ENCODE results near the gene TEDC2. TPM values are rescaled to one million over a fixed set of nuclear protein-coding genes. Genes with fewer than 3 reads are reported as not detected.
"Not testable (repeated sequence)": the region's sequence is repeated elsewhere in the genome, so short reads cannot be mapped to it uniquely, and the experiment has no call there.

Gene TEDC2
- total and polyA plus RNA-seq, 2 of the 8 experiments (the other 6 are each of a cell fraction or from before 2014, with no cell fraction given): 54.6 to 55.6 TPM

- not testable (repeated sequence) for H3K14ac ChIP-seq (ENCODE audit: insufficient read length); H2AK5ac ChIP-seq (ENCODE audit: low read depth, low read length); H3K27ac ChIP-seq (ENCODE audit: low read depth, low read length); H3K23me2 ChIP-seq (ENCODE audit: low read depth, low read length); DNase-seq (ENCODE audit: low read depth in 1 of 2, low spot score in 2 of 2); H3K23ac ChIP-seq (ENCODE audit: insufficient read length); H4K91ac ChIP-seq (replicated peaks; ENCODE audit: insufficient read length, low read length); H3K9ac ChIP-seq (replicated peaks in 1 of 4; ENCODE audit: extremely low read depth in 1 of 4, low read depth in 3 of 4, low read length in 3 of 4); H3K9me3 ChIP-seq (ENCODE audit: insufficient read depth in 2 of 2, low read depth in 1 of 2, low read length in 1 of 2); H3K79me2 ChIP-seq (ENCODE audit: control insufficient read depth in 1 of 2, insufficient read depth in 2 of 2, low read length in 2 of 2); H4K8ac ChIP-seq (ENCODE audit: extremely low read depth, insufficient read depth, low read length); H2BK15ac ChIP-seq (ENCODE audit: low read length); H3K4ac ChIP-seq (replicated peaks; ENCODE audit: insufficient read length, low read depth, low read length); H3K4me2 ChIP-seq (ENCODE audit: insufficient read depth in 1 of 2, low read depth in 2 of 2, low read length in 2 of 2); H3K36me3 ChIP-seq (ENCODE audit: control insufficient read depth in 2 of 4, insufficient read depth in 4 of 4, low read length in 3 of 4); H3K4me3 ChIP-seq (ENCODE audit: extremely low read depth in 1 of 4, insufficient read depth in 2 of 4, low read depth in 3 of 4, low read length in 4 of 4); H3K4me1 ChIP-seq (replicated peaks in 1 of 4; ENCODE audit: control insufficient read depth in 3 of 4, insufficient read depth in 4 of 4, low read length in 3 of 4); H2BK12ac ChIP-seq (ENCODE audit: low read depth, low read length); H4K5ac ChIP-seq (ENCODE audit: insufficient read length, low read depth, low read length); H2BK20ac ChIP-seq (ENCODE audit: low read length); FAIRE-seq; H3K18ac ChIP-seq (ENCODE audit: extremely low read depth, low read length); H3K56ac ChIP-seq (replicated peaks; ENCODE audit: insufficient read length, low read depth, low read length); H2BK5ac ChIP-seq (ENCODE audit: low read depth, low read length); H2AFZ ChIP-seq (ENCODE audit: low read length); H2BK120ac ChIP-seq (replicated peaks; ENCODE audit: low read depth, low read length)
- 96% methylated on average over 10 of the region's 10 CpGs; no CpG with 5 or more reads in 1 of the 2 experiments for WGBS, 2 experiments (ENCODE audit: extremely low coverage in 1 of 2, insufficient coverage in 1 of 2, insufficient read length in 1 of 2, insufficient replicate concordance in 2 of 2, low coverage in 1 of 2, low lambda C conversion rate in 2 of 2, missing lambda C conversion rate in 1 of 2)
- Histone ChIP-seq H4K20me1 (replicated peaks in 1 of 2; ENCODE audit: control insufficient read depth in 1 of 2, insufficient read depth in 2 of 2, low read length in 2 of 2) (peaks cover 9 to 12% of the 10 kb centered on the region in 2 experiments), H3K27me3 (replicated peaks in 1 of 4; ENCODE audit: control insufficient read depth in 3 of 4, extremely low read depth in 1 of 4, insufficient read depth in 3 of 4, low read length in 3 of 4) (peaks cover 0 to 12% (median 4%) of the 10 kb centered on the region in 4 experiments; a peak in 3 of 7 replicates), H3K79me1 (ENCODE audit: low read depth, low read length) (peaks cover 28% of the 10 kb centered on the region)
- ChIA-PET POLR2A (ENCODE audit: partially characterized antibody) (interaction anchor here (1.3 kb wide), 1 partner anchor 20 kb away, joined by 4 read pairs; no protein-coding TSS in a partner anchor), CTCF (ENCODE audit: partially characterized antibody) (interaction anchor here (1.0 to 1.2 kb wide), 2 partner anchors 11 to 21 kb away, joined by 3 to 4 read pairs; no protein-coding TSS in a partner anchor)
These were observed 20.1 kb downstream of the TEDC2 start for GRCh38 chr16:2479996-2480395.
